Chondrocyte (in vitro differentiated cells): ENCODE results near the gene POU2F1. TPM values are rescaled to one million over a fixed set of nuclear protein-coding genes. Genes with fewer than 3 reads are reported as not detected.

Experiments
- DNase-seq: peaks from one replicate; pipeline ENCODE4 v3.0.0; 2021; ENCODE audit warnings: mixed read lengths, low spot score
- H3K27ac Mint-ChIP-seq: one replicate; pipeline ENCODE4 v1.8.0; 2021; ENCODE audit warnings: mild to moderate bottlenecking, moderate library complexity, mixed read lengths; ENCODE audit not compliant: unreplicated experiment
- H3K27me3 Mint-ChIP-seq: 2 replicates; pipeline ENCODE4 v1.8.0; 2021; ENCODE audit warnings: low read depth, mixed read lengths
- H3K36me3 Mint-ChIP-seq: 2 replicates; pipeline ENCODE4 v1.8.0; 2021; ENCODE audit warnings: low read depth, mixed read lengths
- H3K4me1 Mint-ChIP-seq: 2 replicates; pipeline ENCODE4 v1.8.0; 2021; ENCODE audit warnings: low read depth, mild to moderate bottlenecking, mixed read lengths
- H3K4me3 Mint-ChIP-seq: one replicate; pipeline ENCODE4 v1.8.0; 2021; ENCODE audit warnings: mild to moderate bottlenecking, moderate library complexity, mixed read lengths; ENCODE audit not compliant: unreplicated experiment
- H3K9me3 Mint-ChIP-seq: 2 replicates; pipeline ENCODE4 v1.8.0; 2021; ENCODE audit warnings: low read depth, mixed read lengths
- total RNA-seq: library from RNA; stranded (reverse); gene quantifications from 3 replicates; pipeline ENCODE4 v1.2.1, GENCODE V29; 2021
- TF ChIP-seq, protein P1 (sequence below): fragments of 200-600 bp; sonication (generic); IDR thresholded peaks from 2 replicates; pipeline ENCODE4 v1.5.0; 2021; ENCODE audit warnings: antibody characterized with exemption, mild to moderate bottlenecking, moderate library complexity

The POU2F1 gene
- total RNA-seq, 1 donor from 2014 or later, result 13.2 TPM

DNA sequence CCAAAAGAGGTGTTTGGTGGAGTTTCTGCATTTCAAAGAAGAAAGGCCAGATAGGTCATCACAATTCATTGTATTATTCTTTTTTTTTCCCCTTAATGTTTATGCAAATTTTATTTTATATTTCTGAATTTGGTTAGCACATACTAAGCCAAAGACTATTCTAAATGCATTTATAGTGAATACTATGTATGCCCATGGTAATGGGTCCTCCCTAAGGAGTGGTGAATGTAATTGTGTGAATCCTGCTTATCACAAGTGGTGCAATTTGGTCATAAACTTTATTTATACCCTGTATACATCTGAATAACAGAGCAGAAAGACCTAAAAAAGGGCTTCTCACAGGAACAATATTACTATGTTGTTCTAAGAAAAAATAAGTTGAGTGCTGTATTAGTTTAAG is 198.6 kb downstream of the POU2F1 start:
- Mint-ChIP-seq H3K4me3 (no peak overlapping the region), H3K27me3 (no peaks in the 10 kb centered on the region), H3K27ac (no peak overlapping the region), H3K36me3 (peaks cover 18% of the 10 kb centered on the region), H3K4me1 (no peaks in the 10 kb centered on the region), H3K9me3 (no peaks in the 10 kb centered on the region)
- TF ChIP-seq, protein P1, sequence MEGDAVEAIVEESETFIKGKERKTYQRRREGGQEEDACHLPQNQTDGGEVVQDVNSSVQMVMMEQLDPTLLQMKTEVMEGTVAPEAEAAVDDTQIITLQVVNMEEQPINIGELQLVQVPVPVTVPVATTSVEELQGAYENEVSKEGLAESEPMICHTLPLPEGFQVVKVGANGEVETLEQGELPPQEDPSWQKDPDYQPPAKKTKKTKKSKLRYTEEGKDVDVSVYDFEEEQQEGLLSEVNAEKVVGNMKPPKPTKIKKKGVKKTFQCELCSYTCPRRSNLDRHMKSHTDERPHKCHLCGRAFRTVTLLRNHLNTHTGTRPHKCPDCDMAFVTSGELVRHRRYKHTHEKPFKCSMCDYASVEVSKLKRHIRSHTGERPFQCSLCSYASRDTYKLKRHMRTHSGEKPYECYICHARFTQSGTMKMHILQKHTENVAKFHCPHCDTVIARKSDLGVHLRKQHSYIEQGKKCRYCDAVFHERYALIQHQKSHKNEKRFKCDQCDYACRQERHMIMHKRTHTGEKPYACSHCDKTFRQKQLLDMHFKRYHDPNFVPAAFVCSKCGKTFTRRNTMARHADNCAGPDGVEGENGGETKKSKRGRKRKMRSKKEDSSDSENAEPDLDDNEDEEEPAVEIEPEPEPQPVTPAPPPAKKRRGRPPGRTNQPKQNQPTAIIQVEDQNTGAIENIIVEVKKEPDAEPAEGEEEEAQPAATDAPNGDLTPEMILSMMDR, result no peak
- DNase-seq, result no peak

DNA sequence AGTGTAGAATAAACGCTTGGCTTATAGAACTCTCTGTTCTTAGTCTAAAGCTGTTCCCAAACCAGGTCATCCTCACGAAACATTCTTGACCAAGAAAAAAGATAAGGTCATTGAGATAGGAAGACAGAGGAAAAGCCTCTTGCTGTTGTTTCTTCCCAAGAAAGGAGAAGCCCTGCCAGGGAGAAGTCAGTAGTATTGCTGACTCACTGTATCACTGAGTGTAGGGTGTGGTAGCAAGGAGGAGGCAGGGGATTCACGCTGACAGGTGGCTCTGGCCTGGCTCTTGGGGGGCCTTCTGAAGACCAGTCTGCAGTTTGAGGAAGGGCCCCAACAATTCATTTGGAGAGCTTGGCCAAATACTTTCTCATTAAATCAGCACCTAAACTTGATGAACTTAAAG is 199.8 kb downstream of the POU2F1 start:
- no peaks in the 10 kb centered on the region for H3K4me1 Mint-ChIP-seq
- TF ChIP-seq, protein P1, result no peak
- DNase-seq, result no peak
- H3K36me3 Mint-ChIP-seq, result peaks cover 16% of the 10 kb centered on the region
- no peaks in the 10 kb centered on the region for H3K27me3 Mint-ChIP-seq
- H3K4me3 Mint-ChIP-seq, result no peak overlapping the region
- H3K27ac Mint-ChIP-seq, result no peak overlapping the region
- H3K9me3 Mint-ChIP-seq, result no peaks in the 10 kb centered on the region

DNA sequence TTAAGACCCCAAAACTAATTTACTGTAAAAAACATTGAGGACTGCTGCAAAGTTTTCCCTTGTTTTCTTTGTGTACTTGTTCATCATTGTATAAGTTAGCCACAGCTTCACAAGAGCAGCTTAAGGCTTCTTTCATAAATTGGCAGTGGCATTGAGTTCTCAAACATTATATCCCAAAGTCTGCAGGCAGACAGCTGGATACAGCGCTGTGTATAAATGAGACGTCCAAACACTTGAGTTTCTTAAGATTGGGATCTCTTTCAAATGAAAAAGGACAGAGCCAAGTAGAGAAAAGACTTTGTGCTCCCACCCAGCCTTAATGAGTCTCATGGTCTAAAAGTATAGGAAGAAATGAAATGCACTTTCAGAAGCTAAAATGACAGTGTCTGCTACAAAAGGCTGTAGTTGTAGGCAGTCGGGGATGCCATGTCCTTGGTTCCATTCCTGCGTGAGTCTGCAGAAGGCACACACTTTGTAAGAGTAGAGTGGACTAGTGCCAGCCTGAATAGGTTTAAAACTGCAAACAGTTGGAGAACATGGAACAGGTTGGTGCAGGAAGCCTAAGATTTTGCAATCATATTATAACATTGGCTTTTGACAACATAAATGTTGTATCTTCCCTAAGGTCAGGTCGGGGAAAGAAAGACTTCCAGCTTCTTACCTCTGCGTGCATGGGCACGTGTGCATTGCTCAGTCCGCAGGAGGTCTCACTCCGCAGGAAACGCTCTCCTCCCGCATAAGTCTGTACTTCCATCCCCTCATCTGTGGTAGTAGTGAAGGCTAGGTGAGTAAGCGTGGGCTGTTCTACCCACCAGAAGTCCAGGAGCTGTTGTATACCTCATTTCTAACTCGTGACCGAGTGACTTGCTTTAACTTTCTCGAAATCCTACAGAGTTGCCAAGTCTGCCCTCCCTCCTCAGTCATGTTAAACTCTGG is 203.3 kb downstream of the POU2F1 start:
- Mint-ChIP-seq H3K36me3 (peaks cover 5% of the 10 kb centered on the region), H3K27ac (no peak overlapping the region), H3K4me1 (no peaks in the 10 kb centered on the region), H3K9me3 (no peaks in the 10 kb centered on the region), H3K27me3 (no peaks in the 10 kb centered on the region), H3K4me3 (no peak overlapping the region)
- TF ChIP-seq, protein P1, result no peak
- no peak for DNase-seq

DNA sequence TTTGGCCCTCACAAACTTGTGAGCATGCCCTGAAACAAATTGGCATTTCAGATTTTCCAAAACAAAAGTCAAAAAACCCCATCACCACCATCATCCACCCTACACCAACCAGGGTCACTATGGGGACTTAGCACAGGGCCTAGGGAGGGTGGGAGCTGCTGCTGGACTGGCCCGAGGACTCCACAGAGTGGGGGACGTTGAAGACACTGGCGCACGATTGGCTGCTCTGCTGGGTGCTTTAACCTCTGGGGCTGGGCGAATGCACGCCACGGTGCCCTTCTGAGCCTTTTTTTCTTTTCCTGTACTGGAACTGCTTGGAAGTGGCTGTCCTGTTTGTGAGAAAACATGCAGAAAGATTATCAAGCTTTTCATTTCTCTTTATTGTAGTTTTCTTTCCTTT is 204.8 kb downstream of the POU2F1 start:
- TF ChIP-seq, protein P1, result no peak
- H3K27me3 Mint-ChIP-seq, result no peaks in the 10 kb centered on the region
- no peak for DNase-seq
- no peaks in the 10 kb centered on the region for H3K9me3 Mint-ChIP-seq
- H3K36me3 Mint-ChIP-seq, result peaks cover 5% of the 10 kb centered on the region
- H3K4me3 Mint-ChIP-seq, result no peak overlapping the region
- H3K4me1 Mint-ChIP-seq, result no peaks in the 10 kb centered on the region
- H3K27ac Mint-ChIP-seq, result no peak overlapping the region

- H3K4me1 Mint-ChIP-seq, result no peaks in the 10 kb centered on the region
- H3K9me3 Mint-ChIP-seq, result no peaks in the 10 kb centered on the region
- TF ChIP-seq, protein P1, result no peak
- no peak overlapping the region for H3K27ac Mint-ChIP-seq
- H3K27me3 Mint-ChIP-seq, result no peaks in the 10 kb centered on the region
- no peak for DNase-seq
- no peak overlapping the region for H3K4me3 Mint-ChIP-seq
- H3K36me3 Mint-ChIP-seq, result peaks cover 5% of the 10 kb centered on the region
Observed at GRCh38 chr1:167426716-167427115, 206.0 kb downstream of the POU2F1 start.
